Measurements from ENCODE around the gene FGF3.

GRCh38 chr11:69803022-69803421, 16.2 kb downstream of the FGF3 start:
- TF ChIP-seq CTCF (IDR thresholded peaks at IDR 0.05 in 4 of 5, conservative IDR thresholded peaks at IDR 0.05 in 1 of 5): no peak
- TF ChIP-seq POLR2A (IDR thresholded peaks at IDR 0.05): no peak

Data from gastrocnemius medialis (tissue), 4 donors.